PC-9 (cell line): ENCODE measurements around the gene RAB15.

ENCODE experiments used
- CTCF ChIP-seq: fragments of 200-600 bp; sonication (generic); conservative IDR thresholded peaks from 2 replicates; pipeline ENCODE4 v1.6.1; 2017; ENCODE audit warnings: mixed run types, antibody characterized with exemption, mild to moderate bottlenecking, moderate library complexity
- EZH2 ChIP-seq: fragments of 200-600 bp; sonication (generic); IDR thresholded peaks from 2 replicates; pipeline ENCODE4 v1.8.0; 2017; ENCODE audit warnings: antibody characterized with exemption, low read depth

DNA sequence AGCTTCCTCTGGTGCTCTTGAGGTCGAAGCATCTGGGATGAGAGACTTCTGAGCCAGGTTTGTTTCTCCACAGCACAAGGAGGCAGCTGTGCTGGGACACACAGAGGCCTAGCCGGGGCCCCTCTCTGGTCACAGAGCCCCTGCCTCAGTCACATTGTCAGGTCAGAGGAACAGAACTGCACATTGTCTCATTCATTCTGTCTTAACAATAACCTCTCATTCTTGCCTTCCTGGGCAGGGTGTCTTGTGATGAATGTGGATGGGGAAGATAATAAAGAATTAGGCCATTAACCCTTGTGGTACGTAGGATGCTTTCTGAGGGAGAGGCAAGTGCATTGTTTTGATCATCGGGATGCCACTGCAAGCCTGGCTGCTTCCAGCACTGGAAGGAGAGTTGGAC lies 44.3 kb upstream of the RAB15 start:
- no peak for TF ChIP-seq CTCF
- no peak for TF ChIP-seq EZH2
